ENCODE measurements around the gene PPP2R2C.

PPP2R2C gene

DNA sequence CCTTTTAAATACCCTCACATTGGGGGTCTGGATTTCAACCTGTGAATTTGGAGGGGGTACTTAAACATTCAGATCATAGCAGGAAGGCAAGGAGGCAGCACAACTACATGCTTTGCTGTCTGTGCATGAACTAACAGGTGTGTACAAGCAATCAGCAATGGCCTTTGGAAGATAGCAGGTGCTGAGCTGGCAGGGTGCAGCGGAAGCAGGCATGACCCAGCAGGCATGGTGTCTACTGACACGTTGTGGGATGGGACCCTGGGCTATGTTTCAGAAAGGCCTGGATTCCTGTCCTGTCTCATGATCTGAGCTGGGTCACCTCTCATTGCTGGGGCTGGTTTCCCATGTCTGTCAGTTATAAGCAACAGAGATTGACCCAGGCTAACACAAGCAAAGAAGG is 13.9 kb downstream of the PPP2R2C start:
- Histone ChIP-seq H3K4me3 (ENCODE audit: low read depth, low read length) (no peak overlapping the region), H3K9me3 (ENCODE audit: control insufficient read depth, insufficient read depth, low read depth, low read length) (no peaks in the 10 kb centered on the region), H3K4me1 (ENCODE audit: control insufficient read depth, insufficient read depth, low read length) (no peaks in the 10 kb centered on the region), H3K36me3 (ENCODE audit: control insufficient read depth in 2 of 2, insufficient read depth in 1 of 2, low read length in 2 of 2) (peaks cover 0 to 18% of the 10 kb centered on the region in 2 experiments; a peak in 1 of 3 replicates), H3K27ac (ENCODE audit: extremely low read depth, low read depth, low read length) (no peak overlapping the region)
- CTCF ChIA-PET, result no interaction called here
- POLR2A ChIA-PET, result no interaction called here
- TF ChIP-seq ZNF791 (tag by site-specific recombination; IDR thresholded peaks at IDR 0.05) (no peak), ZNF169 (tag by site-specific recombination; IDR thresholded peaks at IDR 0.05) (no peak), ZNF521 (tag by site-specific recombination; IDR thresholded peaks at IDR 0.05) (no peak), ZNF23 (tag by site-specific recombination; IDR thresholded peaks at IDR 0.05; ENCODE audit: borderline replicate concordance) (no peak), SP2 (tag by site-specific recombination; IDR thresholded peaks at IDR 0.05) (no peak), TCF7L2 (IDR thresholded peaks at IDR 0.05; ENCODE audit: borderline replicate concordance, low read depth, low read length) (no peak), ZNF777 (tag by site-specific recombination; IDR thresholded peaks at IDR 0.05; ENCODE audit: borderline replicate concordance) (no peak), ZSCAN16 (tag by site-specific recombination; IDR thresholded peaks at IDR 0.05) (no peak), ZNF76 (tag by site-specific recombination; IDR thresholded peaks at IDR 0.05; ENCODE audit: borderline replicate concordance, low read depth) (no peak), ZNF830 (tag by site-specific recombination; IDR thresholded peaks at IDR 0.05; ENCODE audit: low read depth) (no peak), ZNF433 (tag by site-specific recombination; IDR thresholded peaks at IDR 0.05; ENCODE audit: low read depth) (no peak), ZNF501 (tag by site-specific recombination; IDR thresholded peaks at IDR 0.05) (no peak), ZNF366 (tag by site-specific recombination; conservative IDR thresholded peaks at IDR 0.05) (no peak), ZNF112 (tag by site-specific recombination; IDR thresholded peaks at IDR 0.05) (no peak)
- TF ChIP-seq, protein P1, sequence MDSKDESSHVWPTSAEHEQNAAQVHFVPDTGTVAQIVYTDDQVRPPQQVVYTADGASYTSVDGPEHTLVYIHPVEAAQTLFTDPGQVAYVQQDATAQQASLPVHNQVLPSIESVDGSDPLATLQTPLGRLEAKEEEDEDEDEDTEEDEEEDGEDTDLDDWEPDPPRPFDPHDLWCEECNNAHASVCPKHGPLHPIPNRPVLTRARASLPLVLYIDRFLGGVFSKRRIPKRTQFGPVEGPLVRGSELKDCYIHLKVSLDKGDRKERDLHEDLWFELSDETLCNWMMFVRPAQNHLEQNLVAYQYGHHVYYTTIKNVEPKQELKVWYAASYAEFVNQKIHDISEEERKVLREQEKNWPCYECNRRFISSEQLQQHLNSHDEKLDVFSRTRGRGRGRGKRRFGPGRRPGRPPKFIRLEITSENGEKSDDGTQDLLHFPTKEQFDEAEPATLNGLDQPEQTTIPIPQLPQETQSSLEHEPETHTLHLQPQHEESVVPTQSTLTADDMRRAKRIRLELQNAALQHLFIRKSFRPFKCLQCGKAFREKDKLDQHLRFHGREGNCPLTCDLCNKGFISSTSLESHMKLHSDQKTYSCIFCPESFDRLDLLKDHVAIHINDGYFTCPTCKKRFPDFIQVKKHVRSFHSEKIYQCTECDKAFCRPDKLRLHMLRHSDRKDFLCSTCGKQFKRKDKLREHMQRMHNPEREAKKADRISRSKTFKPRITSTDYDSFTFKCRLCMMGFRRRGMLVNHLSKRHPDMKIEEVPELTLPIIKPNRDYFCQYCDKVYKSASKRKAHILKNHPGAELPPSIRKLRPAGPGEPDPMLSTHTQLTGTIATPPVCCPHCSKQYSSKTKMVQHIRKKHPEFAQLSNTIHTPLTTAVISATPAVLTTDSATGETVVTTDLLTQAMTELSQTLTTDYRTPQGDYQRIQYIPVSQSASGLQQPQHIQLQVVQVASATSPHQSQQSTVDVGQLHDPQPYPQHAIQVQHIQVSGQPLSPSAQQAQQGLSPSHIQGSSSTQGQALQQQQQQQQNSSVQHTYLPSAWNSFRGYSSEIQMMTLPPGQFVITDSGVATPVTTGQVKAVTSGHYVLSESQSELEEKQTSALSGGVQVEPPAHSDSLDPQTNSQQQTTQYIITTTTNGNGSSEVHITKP (tag by site-specific recombination; IDR thresholded peaks at IDR 0.05), result no peak
- TF ChIP-seq, protein P2, sequence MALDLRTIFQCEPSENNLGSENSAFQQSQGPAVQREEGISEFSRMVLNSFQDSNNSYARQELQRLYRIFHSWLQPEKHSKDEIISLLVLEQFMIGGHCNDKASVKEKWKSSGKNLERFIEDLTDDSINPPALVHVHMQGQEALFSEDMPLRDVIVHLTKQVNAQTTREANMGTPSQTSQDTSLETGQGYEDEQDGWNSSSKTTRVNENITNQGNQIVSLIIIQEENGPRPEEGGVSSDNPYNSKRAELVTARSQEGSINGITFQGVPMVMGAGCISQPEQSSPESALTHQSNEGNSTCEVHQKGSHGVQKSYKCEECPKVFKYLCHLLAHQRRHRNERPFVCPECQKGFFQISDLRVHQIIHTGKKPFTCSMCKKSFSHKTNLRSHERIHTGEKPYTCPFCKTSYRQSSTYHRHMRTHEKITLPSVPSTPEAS (tag by site-specific recombination; IDR thresholded peaks at IDR 0.05), result no peak
- TF ChIP-seq, protein P3, sequence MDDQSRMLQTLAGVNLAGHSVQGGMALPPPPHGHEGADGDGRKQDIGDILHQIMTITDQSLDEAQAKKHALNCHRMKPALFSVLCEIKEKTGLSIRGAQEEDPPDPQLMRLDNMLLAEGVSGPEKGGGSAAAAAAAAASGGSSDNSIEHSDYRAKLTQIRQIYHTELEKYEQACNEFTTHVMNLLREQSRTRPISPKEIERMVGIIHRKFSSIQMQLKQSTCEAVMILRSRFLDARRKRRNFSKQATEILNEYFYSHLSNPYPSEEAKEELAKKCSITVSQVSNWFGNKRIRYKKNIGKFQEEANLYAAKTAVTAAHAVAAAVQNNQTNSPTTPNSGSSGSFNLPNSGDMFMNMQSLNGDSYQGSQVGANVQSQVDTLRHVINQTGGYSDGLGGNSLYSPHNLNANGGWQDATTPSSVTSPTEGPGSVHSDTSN (CRISPR knock-in tag; IDR thresholded peaks at IDR 0.05), result no peak
- TF ChIP-seq, protein P4, sequence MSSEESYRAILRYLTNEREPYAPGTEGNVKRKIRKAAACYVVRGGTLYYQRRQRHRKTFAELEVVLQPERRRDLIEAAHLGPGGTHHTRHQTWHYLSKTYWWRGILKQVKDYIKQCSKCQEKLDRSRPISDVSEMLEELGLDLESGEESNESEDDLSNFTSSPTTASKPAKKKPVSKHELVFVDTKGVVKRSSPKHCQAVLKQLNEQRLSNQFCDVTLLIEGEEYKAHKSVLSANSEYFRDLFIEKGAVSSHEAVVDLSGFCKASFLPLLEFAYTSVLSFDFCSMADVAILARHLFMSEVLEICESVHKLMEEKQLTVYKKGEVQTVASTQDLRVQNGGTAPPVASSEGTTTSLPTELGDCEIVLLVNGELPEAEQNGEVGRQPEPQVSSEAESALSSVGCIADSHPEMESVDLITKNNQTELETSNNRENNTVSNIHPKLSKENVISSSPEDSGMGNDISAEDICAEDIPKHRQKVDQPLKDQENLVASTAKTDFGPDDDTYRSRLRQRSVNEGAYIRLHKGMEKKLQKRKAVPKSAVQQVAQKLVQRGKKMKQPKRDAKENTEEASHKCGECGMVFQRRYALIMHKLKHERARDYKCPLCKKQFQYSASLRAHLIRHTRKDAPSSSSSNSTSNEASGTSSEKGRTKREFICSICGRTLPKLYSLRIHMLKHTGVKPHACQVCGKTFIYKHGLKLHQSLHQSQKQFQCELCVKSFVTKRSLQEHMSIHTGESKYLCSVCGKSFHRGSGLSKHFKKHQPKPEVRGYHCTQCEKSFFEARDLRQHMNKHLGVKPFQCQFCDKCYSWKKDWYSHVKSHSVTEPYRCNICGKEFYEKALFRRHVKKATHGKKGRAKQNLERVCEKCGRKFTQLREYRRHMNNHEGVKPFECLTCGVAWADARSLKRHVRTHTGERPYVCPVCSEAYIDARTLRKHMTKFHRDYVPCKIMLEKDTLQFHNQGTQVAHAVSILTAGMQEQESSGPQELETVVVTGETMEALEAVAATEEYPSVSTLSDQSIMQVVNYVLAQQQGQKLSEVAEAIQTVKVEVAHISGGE (tag by site-specific recombination; conservative IDR thresholded peaks at IDR 0.05; ENCODE audit: low read depth), result no peak
- TF ChIP-seq, protein P5, sequence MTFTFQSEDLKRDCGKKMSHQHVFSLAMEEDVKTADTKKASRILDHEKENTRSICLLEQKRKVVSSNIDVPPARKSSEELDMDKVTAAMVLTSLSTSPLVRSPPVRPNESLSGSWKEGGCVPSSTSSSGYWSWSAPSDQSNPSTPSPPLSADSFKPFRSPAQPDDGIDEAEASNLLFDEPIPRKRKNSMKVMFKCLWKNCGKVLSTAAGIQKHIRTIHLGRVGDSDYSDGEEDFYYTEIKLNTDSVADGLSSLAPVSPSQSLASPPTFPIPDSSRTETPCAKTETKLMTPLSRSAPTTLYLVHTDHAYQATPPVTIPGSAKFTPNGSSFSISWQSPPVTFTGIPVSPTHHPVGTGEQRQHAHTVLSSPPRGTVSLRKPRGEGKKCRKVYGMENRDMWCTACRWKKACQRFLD (tag by site-specific recombination; IDR thresholded peaks at IDR 0.05), result no peak
